Ishikawa (cell line): ENCODE measurements around the gene MYH10.

ENCODE experiments used
- CEBPB ChIP-seq: IDR thresholded peaks from 2 replicates; pipeline ENCODE4 v1.6.1; 2012
- CREB1 ChIP-seq: IDR thresholded peaks from 2 replicates; pipeline ENCODE4 v1.6.1; 2012; ENCODE audit warnings: low read depth
- EGR1 ChIP-seq: IDR thresholded peaks from 2 replicates; pipeline ENCODE4 v1.6.1; 2012
- EP300 ChIP-seq: IDR thresholded peaks from 2 replicates; pipeline ENCODE4 v1.6.1; 2012; ENCODE audit warnings: borderline replicate concordance
- FOXM1 ChIP-seq: IDR thresholded peaks from 2 replicates; pipeline ENCODE4 v1.6.1; 2012; ENCODE audit warnings: low read depth, borderline replicate concordance
- MAX ChIP-seq: IDR thresholded peaks from 2 replicates; pipeline ENCODE4 v1.6.1; 2012
- NFIC ChIP-seq: IDR thresholded peaks from 2 replicates; pipeline ENCODE4 v1.6.1; 2012
- RAD21 ChIP-seq: IDR thresholded peaks from 2 replicates; pipeline ENCODE4 v1.6.1; 2012; ENCODE audit warnings: low read depth
- TAF1 ChIP-seq: IDR thresholded peaks from 2 replicates; pipeline ENCODE4 v1.6.1; 2012; ENCODE audit warnings: low read depth, mild to moderate bottlenecking
- TCF12 ChIP-seq: IDR thresholded peaks from 2 replicates; pipeline ENCODE4 v1.6.1; 2012; ENCODE audit warnings: low read depth
- TEAD4 ChIP-seq: IDR thresholded peaks from 2 replicates; pipeline ENCODE4 v1.6.1; 2012
- USF1 ChIP-seq: IDR thresholded peaks from 2 replicates; pipeline ENCODE4 v1.6.1; 2012
- YY1 ChIP-seq: IDR thresholded peaks from 2 replicates; pipeline ENCODE4 v1.6.1; 2012; ENCODE audit warnings: low read depth
- ZBTB7A ChIP-seq: IDR thresholded peaks from 2 replicates; pipeline ENCODE4 v1.6.1; 2012; ENCODE audit warnings: low read depth
- TF ChIP-seq, protein P1 (sequence below): IDR thresholded peaks from 2 replicates; pipeline ENCODE4 v1.6.1; 2012; ENCODE audit warnings: low read depth, mild to moderate bottlenecking

Gene MYH10

DNA sequence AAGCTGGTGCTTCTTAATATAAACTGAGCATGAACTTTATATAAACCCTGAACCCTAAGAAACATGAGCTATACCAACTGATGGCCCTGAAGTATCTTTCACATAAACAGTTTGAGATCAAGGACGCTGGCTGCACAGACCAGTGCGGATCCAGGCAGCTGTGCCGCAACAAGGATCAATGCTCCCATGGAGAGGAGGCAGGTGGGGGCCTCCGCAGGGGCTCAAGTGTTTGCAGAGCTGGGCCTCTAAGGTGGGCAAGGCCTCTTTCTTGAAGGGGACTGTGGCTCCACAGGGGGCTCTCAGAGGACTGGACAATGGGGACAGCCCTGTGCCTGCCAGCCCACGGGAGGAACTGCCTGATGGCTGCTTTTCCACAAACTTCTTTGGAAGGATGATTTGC, 148.8 kb downstream of the MYH10 start:
- TF ChIP-seq TAF1 (no peak), TCF12 (no peak), EGR1 (no peak), USF1 (no peak), CREB1 (no peak), TEAD4 (no peak), RAD21 (no peak), MAX (no peak), NFIC (no peak), ZBTB7A (no peak), CEBPB (no peak), EP300 (no peak), YY1 (no peak), FOXM1 (no peak)
- TF ChIP-seq, protein P1, sequence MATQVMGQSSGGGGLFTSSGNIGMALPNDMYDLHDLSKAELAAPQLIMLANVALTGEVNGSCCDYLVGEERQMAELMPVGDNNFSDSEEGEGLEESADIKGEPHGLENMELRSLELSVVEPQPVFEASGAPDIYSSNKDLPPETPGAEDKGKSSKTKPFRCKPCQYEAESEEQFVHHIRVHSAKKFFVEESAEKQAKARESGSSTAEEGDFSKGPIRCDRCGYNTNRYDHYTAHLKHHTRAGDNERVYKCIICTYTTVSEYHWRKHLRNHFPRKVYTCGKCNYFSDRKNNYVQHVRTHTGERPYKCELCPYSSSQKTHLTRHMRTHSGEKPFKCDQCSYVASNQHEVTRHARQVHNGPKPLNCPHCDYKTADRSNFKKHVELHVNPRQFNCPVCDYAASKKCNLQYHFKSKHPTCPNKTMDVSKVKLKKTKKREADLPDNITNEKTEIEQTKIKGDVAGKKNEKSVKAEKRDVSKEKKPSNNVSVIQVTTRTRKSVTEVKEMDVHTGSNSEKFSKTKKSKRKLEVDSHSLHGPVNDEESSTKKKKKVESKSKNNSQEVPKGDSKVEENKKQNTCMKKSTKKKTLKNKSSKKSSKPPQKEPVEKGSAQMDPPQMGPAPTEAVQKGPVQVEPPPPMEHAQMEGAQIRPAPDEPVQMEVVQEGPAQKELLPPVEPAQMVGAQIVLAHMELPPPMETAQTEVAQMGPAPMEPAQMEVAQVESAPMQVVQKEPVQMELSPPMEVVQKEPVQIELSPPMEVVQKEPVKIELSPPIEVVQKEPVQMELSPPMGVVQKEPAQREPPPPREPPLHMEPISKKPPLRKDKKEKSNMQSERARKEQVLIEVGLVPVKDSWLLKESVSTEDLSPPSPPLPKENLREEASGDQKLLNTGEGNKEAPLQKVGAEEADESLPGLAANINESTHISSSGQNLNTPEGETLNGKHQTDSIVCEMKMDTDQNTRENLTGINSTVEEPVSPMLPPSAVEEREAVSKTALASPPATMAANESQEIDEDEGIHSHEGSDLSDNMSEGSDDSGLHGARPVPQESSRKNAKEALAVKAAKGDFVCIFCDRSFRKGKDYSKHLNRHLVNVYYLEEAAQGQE, result no peak

GRCh38 chr17:8481089-8481488, 149.4 kb downstream of the MYH10 start:
- TF ChIP-seq RAD21 (no peak), YY1 (no peak), NFIC (no peak), CEBPB (no peak), ZBTB7A (no peak), EGR1 (no peak), MAX (no peak), TAF1 (no peak)
- TF ChIP-seq, protein P1, result no peak

DNA sequence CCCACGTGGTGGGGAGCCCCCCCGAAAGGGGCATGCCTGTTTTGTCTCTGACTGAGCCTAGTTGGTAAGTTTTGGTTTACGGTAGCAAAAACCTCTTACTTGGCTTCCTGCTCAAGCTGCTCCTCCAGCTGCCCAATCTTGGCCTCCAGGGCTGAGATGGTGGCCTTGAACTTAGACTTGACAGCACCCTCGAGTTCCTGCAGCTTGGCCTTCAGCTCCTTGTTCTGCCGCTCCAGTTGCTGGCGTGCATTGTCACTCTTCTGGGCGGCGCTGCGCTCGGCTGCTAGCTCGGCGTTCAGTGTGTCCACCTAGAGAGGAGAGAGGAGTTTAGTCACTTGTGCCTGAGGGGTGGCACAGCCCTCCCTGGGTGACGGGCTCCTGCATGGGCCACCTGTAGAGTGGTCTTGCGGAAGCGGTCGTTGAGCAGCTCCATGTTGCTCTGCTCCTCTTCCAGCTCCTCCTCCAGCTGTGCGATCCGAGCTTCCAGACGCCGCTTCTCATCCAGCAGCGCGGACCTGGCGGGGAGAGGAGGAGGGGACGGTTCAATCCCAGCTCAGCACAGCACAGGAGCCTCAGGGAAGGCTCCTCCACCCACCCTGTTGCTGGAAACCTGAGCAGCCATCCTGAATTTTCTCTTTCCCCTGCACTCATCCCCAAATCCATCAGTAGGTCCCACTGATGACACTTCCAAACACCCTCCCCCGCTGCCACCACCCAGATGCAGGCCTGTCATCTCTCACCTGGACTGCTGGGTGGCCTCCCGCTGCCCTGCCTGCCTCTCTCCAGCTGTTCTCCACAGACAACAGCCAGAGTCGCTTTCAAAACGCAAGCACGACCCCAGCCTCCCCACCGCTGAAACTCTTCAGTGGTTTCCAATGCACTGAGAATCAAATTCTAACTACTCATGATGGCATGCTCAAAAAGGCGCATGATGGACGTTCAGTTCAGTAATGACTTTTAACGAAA, 150.2 kb downstream of the MYH10 start:
- TF ChIP-seq EGR1 (no peak), TCF12 (no peak), TAF1 (no peak), TEAD4 (no peak), CREB1 (no peak), YY1 (no peak), NFIC (no peak), MAX (no peak)
- TF ChIP-seq, protein P1, result no peak

GRCh38 chr17:8479431-8479947, 151.0 kb downstream of the MYH10 start:
- no peak for TF ChIP-seq RAD21
